ENCODE results near the gene MUCL3. TPM values are rescaled to one million over a fixed set of nuclear protein-coding genes. Genes with fewer than 3 reads are reported as not detected.

The MUCL3 gene, protein sequence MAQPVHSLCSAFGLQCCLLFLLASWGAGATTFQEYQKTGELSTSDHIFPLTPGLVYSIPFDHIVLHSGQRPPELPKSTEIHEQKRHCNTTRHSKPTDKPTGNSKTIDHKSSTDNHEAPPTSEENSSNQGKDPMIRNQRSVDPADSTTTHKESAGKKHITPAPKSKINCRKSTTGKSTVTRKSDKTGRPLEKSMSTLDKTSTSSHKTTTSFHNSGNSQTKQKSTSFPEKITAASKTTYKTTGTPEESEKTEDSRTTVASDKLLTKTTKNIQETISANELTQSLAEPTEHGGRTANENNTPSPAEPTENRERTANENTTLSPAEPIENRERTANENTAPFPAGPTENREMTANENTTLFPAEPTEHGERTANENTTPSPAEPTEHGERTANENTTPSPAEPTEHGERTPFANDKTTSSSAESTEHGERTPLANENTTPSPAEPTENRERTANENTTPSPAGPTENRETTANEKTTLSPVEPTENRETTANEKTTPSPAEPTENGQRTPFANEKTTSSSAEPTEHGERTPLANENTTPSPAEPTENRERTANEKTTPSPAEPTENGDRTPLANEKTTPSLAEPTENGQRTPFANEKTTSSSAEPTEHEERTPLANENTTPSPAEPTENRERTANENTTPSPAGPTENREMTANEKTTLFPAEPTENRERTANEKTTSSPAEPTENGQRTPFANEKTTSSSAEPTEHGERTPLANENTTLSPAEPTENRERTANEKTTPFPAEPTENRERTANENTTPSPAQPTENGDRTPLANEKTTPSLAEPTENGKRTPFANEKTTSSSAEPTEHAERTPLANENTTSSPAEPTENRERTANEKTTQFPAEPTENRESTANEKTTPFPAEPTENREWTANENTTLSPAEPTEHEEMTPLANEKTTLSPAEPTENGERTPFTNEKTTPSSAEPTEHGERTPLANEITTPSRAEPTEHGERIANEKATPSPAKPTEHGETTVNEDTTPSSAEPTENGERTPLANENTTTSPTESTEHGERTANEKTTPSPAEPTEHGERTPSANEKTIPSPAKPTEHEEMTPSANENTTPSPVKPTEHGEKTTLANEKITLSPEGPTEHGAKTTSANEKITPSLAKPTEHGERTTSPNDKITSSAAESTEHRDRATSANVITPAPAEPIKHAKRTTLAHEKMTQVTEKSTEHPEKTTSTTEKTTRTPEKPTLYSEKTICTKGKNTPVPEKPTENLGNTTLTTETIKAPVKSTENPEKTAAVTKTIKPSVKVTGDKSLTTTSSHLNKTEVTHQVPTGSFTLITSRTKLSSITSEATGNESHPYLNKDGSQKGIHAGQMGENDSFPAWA (N-terminal part only)
- total RNA-seq: not detected

DNA sequence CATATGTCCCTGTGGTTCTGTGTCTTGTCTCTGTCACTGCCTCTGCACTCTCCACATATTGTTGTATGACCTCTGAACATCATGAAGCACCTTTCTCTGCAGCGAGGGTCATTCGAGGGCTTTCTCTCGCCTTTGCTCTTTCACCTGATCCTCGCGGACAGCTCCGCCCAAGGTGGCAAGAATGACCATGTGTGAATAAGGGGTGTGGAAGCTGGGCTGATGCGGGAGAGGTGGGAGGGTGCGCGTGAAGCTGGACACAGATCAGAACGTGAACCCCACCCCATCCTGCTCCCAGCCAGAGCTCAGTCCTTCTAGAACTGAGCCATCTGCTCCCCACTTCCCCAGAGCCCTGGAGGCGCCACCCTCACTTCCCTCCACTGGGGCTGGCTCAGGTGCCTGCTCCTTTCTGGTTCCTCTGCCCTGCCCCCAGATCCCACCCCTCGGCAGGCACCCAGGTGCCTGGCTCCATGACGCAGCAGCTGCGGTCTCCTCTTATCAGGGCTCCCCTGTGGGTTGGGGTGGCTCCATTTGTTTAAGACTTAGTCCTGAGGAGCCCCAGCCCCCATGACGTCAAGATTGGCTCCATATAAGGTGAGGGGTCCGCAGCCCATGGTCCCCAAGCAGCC lies at the start of gene MUCL3:
MUCL3 (plus strand) TSS at position 613 of the 626 bp plus-strand sequence. CDS start 27 bp downstream, outside the sequence.
- Mint-ChIP-seq H3K27ac (no peak within 1 kb of the TSS), H3K4me1 (ENCODE audit: low read depth) (no peaks in the 10 kb centered on the region), H3K9me3 (ENCODE audit: insufficient read depth) (no peaks in the 10 kb centered on the region), H3K4me3 (no peak within 1 kb of the TSS), H3K27me3 (ENCODE audit: low read depth) (peaks cover 44% of the 10 kb centered on the region), H3K36me3 (ENCODE audit: low read depth) (no peaks in the 10 kb centered on the region)
- ChIA-PET POLR2A (no interaction called here), CTCF (no interaction called here)
- ATAC-seq (no peak), DNase-seq (no peak)

DNA sequence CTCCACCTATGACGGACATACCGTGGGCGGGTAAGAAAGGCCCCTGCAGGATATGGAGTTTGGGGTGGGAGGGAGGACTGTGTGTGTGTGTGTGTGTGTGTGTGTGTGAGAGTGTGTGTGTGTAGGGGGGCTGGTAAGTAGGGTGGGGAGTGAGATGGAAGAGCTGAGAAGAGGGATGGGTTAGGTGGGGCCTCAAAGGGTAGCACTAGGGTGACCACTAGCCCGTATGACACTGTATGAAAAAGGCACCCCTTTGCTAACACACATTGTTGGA lies 49.4 kb upstream of the MUCL3 start:
- CTCF ChIA-PET: no interaction called here
- Mint-ChIP-seq H3K4me1 (ENCODE audit: low read depth) (peaks cover 5% of the 10 kb centered on the region), H3K36me3 (ENCODE audit: low read depth) (no peaks in the 10 kb centered on the region), H3K9me3 (ENCODE audit: insufficient read depth) (no peaks in the 10 kb centered on the region), H3K27me3 (ENCODE audit: low read depth) (no peaks in the 10 kb centered on the region), H3K4me3 (no peak overlapping the region), H3K27ac (no peak overlapping the region)
- ATAC-seq (no peak), DNase-seq (no peak)
- POLR2A ChIA-PET: no interaction called here

DNA sequence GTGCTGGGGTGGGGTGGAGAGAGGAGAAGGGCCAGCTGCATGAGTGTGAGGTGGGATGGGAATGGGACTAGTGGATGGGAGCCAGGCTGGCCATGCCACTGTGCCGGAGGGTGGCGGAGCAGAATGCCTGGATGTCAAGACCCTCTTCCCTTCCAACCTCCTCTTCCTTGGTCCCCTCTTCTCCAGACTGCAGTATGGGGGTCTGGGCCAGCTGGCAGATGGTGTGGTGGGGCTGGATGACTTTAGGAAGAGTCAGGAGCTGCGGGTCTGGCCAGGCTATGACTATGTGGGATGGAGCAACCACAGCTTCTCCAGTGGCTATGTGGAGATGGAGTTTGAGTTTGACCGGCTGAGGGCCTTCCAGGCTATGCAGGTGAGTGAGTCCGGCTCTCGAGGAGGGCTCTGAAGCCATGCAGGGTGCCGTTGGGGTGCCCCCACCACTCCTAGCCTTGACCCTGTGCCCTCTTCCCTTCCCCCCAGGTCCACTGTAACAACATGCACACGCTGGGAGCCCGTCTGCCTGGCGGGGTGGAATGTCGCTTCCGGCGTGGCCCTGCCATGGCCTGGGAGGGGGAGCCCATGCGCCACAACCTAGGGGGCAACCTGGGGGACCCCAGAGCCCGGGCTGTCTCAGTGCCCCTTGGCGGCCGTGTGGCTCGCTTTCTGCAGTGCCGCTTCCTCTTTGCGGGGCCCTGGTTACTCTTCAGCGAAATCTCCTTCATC lies 48.8 kb upstream of the MUCL3 start:
- Mint-ChIP-seq H3K27me3 (ENCODE audit: low read depth) (no peaks in the 10 kb centered on the region), H3K4me1 (ENCODE audit: low read depth) (no peaks in the 10 kb centered on the region), H3K27ac (no peak overlapping the region), H3K9me3 (ENCODE audit: insufficient read depth) (no peaks in the 10 kb centered on the region), H3K4me3 (no peak overlapping the region), H3K36me3 (ENCODE audit: low read depth) (no peaks in the 10 kb centered on the region)
- ATAC-seq: no peak
- ChIA-PET POLR2A (no interaction called here), CTCF (no interaction called here)
- no peak for DNase-seq

DNA sequence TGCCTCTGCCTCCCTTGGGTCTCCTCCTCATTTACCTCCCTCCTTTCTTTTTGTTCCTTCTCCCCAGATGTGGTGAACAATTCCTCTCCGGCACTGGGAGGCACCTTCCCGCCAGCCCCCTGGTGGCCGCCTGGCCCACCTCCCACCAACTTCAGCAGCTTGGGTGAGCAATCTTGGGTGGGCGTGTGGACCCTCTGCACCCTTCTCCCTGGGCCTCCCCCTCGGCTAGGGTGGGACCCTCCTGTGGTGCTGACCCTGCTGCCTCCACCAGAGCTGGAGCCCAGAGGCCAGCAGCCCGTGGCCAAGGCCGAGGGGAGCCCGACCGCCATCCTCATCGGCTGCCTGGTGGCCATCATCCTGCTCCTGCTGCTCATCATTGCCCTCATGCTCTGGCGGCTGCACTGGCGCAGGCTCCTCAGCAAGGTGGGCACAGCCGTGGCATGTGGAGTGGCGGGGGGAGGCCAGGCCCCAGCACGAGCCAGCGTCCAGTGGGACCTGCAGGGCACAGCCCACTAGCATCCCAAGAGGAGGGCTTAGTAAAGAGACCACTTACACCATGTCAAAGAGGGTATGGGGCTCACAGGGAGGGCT lies 47.7 kb upstream of the MUCL3 start:
- Mint-ChIP-seq H3K27ac (no peak overlapping the region), H3K27me3 (ENCODE audit: low read depth) (no peaks in the 10 kb centered on the region), H3K36me3 (ENCODE audit: low read depth) (no peaks in the 10 kb centered on the region), H3K9me3 (ENCODE audit: insufficient read depth) (no peaks in the 10 kb centered on the region), H3K4me1 (ENCODE audit: low read depth) (no peaks in the 10 kb centered on the region), H3K4me3 (no peak overlapping the region)
- CTCF ChIA-PET: no interaction called here
- DNase-seq: no peak
- ATAC-seq: no peak
- POLR2A ChIA-PET: no interaction called here

DNA sequence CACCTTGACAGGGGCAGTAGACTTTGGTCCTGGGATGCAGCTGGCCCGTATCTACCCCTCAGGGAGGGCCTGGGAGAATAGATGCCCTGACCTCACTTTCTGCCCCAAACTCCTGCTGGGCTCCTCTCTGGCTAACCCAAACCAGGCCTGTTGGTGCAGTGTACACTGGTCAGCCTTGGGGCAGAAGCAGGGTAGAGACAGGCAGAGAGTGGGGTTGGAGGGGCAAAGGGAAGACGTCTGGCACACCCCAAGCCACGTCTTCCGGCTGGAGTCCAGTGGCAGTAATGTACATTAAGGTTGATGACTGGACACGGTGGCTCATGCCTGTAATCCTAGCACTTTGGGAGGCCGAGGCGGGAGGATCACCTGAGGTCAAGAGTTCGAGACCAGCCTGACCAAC lies 47.1 kb upstream of the MUCL3 start:
- H3K4me3 Mint-ChIP-seq: no peak overlapping the region
- H3K4me1 Mint-ChIP-seq (ENCODE audit: low read depth): no peaks in the 10 kb centered on the region
- no peaks in the 10 kb centered on the region for H3K27me3 Mint-ChIP-seq (ENCODE audit: low read depth)
- no peaks in the 10 kb centered on the region for H3K9me3 Mint-ChIP-seq (ENCODE audit: insufficient read depth)
- POLR2A ChIA-PET: interaction anchor here (0.6 kb wide), 1 partner anchor 1446 kb away, joined by 4 read pairs; no protein-coding TSS in a partner anchor
- no peak for DNase-seq
- ATAC-seq: no peak
- CTCF ChIA-PET: no interaction called here
- H3K27ac Mint-ChIP-seq: no peak overlapping the region
- no peaks in the 10 kb centered on the region for H3K36me3 Mint-ChIP-seq (ENCODE audit: low read depth)

DNA sequence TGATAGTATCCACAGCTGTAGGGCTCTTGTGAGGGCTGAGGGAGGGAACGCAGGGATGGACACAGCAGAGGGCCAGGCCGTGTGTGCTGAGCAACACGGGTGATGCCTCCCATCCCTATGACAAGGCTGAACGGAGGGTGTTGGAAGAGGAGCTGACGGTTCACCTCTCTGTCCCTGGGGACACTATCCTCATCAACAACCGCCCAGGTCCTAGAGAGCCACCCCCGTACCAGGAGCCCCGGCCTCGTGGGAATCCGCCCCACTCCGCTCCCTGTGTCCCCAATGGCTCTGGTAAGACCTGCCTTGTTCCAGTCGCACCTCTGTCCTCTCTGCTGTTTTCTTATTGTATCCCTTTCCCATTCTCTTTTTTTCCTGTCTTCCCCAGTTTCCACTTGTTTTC lies 46.4 kb upstream of the MUCL3 start:
- no peak overlapping the region for H3K4me3 Mint-ChIP-seq
- no peak for DNase-seq
- no peaks in the 10 kb centered on the region for H3K9me3 Mint-ChIP-seq (ENCODE audit: insufficient read depth)
- H3K27me3 Mint-ChIP-seq (ENCODE audit: low read depth): no peaks in the 10 kb centered on the region
- CTCF ChIA-PET: no interaction called here
- H3K36me3 Mint-ChIP-seq (ENCODE audit: low read depth): no peaks in the 10 kb centered on the region
- POLR2A ChIA-PET: interaction anchor here (0.6 kb wide), 1 partner anchor 1446 kb away, joined by 4 read pairs; no protein-coding TSS in a partner anchor
- no peak overlapping the region for H3K27ac Mint-ChIP-seq
- no peaks in the 10 kb centered on the region for H3K4me1 Mint-ChIP-seq (ENCODE audit: low read depth)
- ATAC-seq: no peak

DNA sequence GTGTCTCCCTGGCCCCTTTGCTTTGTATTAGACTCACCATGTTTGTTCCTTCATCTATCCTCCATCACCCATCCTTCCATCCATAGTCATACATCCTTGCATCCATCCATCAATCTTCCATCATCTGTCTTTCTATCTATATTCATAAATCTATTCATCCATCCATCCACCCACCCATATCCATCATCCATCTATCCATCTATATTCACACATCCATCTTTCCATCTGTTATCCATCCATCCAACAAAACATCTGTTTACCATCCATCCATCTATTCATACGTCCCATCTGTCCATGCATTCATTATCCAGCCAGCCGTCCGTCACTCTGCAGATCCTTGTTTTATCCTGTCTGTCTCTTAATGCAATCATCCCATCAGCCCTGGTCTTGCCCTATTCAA lies 45.8 kb upstream of the MUCL3 start:
- POLR2A ChIA-PET: no interaction called here

DNA sequence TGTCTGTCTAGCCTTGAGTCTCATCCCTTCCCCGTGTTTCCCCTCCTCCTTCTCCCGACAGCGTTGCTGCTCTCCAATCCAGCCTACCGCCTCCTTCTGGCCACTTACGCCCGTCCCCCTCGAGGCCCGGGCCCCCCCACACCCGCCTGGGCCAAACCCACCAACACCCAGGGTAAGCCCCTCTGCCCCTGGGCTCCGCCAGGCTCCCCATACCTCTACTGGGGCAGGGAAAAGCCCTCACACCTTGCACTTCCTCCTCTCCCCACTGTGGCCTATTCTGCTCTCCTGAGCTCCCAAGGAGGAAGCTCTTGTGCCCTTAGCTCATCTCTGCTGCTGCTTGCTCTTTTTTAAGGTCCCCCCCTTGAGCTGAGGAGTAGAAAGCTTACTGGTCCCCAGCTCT lies 45.4 kb upstream of the MUCL3 start:
- Mint-ChIP-seq H3K4me3 (no peak overlapping the region), H3K4me1 (ENCODE audit: low read depth) (no peaks in the 10 kb centered on the region), H3K27me3 (ENCODE audit: low read depth) (no peaks in the 10 kb centered on the region), H3K9me3 (ENCODE audit: insufficient read depth) (no peaks in the 10 kb centered on the region), H3K27ac (no peak overlapping the region), H3K36me3 (ENCODE audit: low read depth) (no peaks in the 10 kb centered on the region)
- DNase-seq: no peak
- ChIA-PET POLR2A (no interaction called here), CTCF (interaction anchor here (1.0 to 1.5 kb wide), 2 partner anchors 72 to 184 kb away, joined by 3 read pairs; no protein-coding TSS in a partner anchor)
- ATAC-seq: no peak

More for the DNA sequence above, 45.8 kb upstream of the MUCL3 start:
- Mint-ChIP-seq H3K4me3 (no peak overlapping the region), H3K36me3 (ENCODE audit: low read depth) (no peaks in the 10 kb centered on the region), H3K27ac (no peak overlapping the region), H3K4me1 (ENCODE audit: low read depth) (no peaks in the 10 kb centered on the region), H3K27me3 (ENCODE audit: low read depth) (no peaks in the 10 kb centered on the region), H3K9me3 (ENCODE audit: insufficient read depth) (no peaks in the 10 kb centered on the region)
- CTCF ChIA-PET: interaction anchor here (1.0 to 1.5 kb wide), 2 partner anchors 72 to 185 kb away, joined by 3 read pairs; no protein-coding TSS in a partner anchor
- ATAC-seq: no peak
- no peak for DNase-seq

DNA sequence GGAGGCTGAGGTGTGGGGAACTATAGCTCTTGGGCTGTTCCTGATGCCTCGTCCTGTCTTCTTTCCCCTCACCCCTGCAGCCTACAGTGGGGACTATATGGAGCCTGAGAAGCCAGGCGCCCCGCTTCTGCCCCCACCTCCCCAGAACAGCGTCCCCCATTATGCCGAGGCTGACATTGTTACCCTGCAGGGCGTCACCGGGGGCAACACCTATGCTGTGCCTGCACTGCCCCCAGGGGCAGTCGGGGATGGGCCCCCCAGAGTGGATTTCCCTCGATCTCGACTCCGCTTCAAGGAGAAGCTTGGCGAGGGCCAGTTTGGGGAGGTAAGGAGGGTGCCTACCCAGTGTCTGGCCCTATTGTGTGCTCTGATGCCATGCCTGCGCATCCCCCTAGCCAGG lies 44.2 kb upstream of the MUCL3 start:
- Mint-ChIP-seq H3K27ac (no peak overlapping the region), H3K36me3 (ENCODE audit: low read depth) (no peaks in the 10 kb centered on the region), H3K9me3 (ENCODE audit: insufficient read depth) (no peaks in the 10 kb centered on the region), H3K27me3 (ENCODE audit: low read depth) (no peaks in the 10 kb centered on the region), H3K4me1 (ENCODE audit: low read depth) (no peaks in the 10 kb centered on the region), H3K4me3 (no peak overlapping the region)
- ChIA-PET POLR2A (interaction anchor here (0.9 kb wide), 1 partner anchor 11 kb away, joined by 3 read pairs; no protein-coding TSS in a partner anchor), CTCF (interaction anchor here (1.5 kb wide), 1 partner anchor 183 kb away, joined by 3 read pairs; no protein-coding TSS in a partner anchor)
- DNase-seq: no peak
- ATAC-seq: no peak

DNA sequence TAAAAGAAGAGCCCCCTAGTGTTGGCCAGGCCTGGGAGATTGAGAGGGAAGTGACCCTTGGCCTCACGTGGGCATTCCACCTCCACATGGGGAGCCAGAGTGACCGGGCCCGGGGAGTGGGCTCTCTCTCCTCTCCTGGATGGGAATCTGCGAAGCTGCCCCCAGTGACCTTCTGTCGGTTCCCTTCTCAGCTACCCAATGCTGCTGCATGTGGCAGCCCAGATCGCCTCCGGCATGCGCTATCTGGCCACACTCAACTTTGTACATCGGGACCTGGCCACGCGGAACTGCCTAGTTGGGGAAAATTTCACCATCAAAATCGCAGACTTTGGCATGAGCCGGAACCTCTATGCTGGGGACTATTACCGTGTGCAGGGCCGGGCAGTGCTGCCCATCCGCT lies 42.9 kb upstream of the MUCL3 start:
- CTCF ChIA-PET: no interaction called here

More for the DNA sequence above, 42.9 kb upstream of the MUCL3 start:
- no peak overlapping the region for H3K4me3 Mint-ChIP-seq
- peaks cover 9% of the 10 kb centered on the region for H3K4me1 Mint-ChIP-seq (ENCODE audit: low read depth)
- ATAC-seq (no peak), DNase-seq (no peak)
- H3K9me3 Mint-ChIP-seq (ENCODE audit: insufficient read depth): no peaks in the 10 kb centered on the region
- no peaks in the 10 kb centered on the region for H3K36me3 Mint-ChIP-seq (ENCODE audit: low read depth)
- POLR2A ChIA-PET: no interaction called here
- no peaks in the 10 kb centered on the region for H3K27me3 Mint-ChIP-seq (ENCODE audit: low read depth)
- H3K27ac Mint-ChIP-seq: no peak overlapping the region
